ENCODE results near the gene PIAS1.
"Not testable (repeated sequence)": the region's sequence is repeated elsewhere in the genome, so short reads cannot be mapped to it uniquely, and the experiment has no call there.

Gene PIAS1

GRCh38 chr15:68205558-68205944, 151.4 kb downstream of the PIAS1 start:
- DNase-seq: no peak

GRCh38 chr15:68205954-68206539, 151.9 kb downstream of the PIAS1 start:
- peak; percentile 12 for DNase-seq

GRCh38 chr15:68206711-68207151, 152.6 kb downstream of the PIAS1 start:
- DNase-seq: no peak

- DNase-seq: no peak
Observed at GRCh38 chr15:68207176-68207935, 153.2 kb downstream of the PIAS1 start.

- no peak for DNase-seq
Observed at GRCh38 chr15:68208136-68208535, 154.0 kb downstream of the PIAS1 start.

GRCh38 chr15:68208636-68209240, 154.6 kb downstream of the PIAS1 start:
- no peak for DNase-seq

GRCh38 chr15:68209272-68209671, 155.2 kb downstream of the PIAS1 start:
- no peak for DNase-seq

GRCh38 chr15:68209735-68210408, 155.8 kb downstream of the PIAS1 start:
- no peak for DNase-seq

- no peak for DNase-seq
Observed at GRCh38 chr15:68210409-68210756, 156.3 kb downstream of the PIAS1 start.

- DNase-seq: peak; percentile 87
Observed at GRCh38 chr15:68210821-68211655, 156.9 kb downstream of the PIAS1 start.

GRCh38 chr15:68211656-68212320, 157.7 kb downstream of the PIAS1 start:
- DNase-seq: no peak

- not testable (repeated sequence) for DNase-seq
Observed at GRCh38 chr15:68213491-68213845, 159.4 kb downstream of the PIAS1 start.

- no peak for DNase-seq
Observed at GRCh38 chr15:68213991-68214837, 160.1 kb downstream of the PIAS1 start.

- no peak for DNase-seq
Observed at GRCh38 chr15:68214838-68215254, 160.7 kb downstream of the PIAS1 start.

GRCh38 chr15:68217341-68217740, 163.2 kb downstream of the PIAS1 start:
- DNase-seq: no peak

GRCh38 chr15:68218331-68218730, 164.2 kb downstream of the PIAS1 start:
- no peak for DNase-seq

- no peak for DNase-seq
Observed at GRCh38 chr15:68218847-68219798, 165.0 kb downstream of the PIAS1 start.

GRCh38 chr15:68220489-68220888, 166.4 kb downstream of the PIAS1 start:
- no peak for DNase-seq

GRCh38 chr15:68220967-68221366, 166.9 kb downstream of the PIAS1 start:
- DNase-seq: no peak
